Panc1 (cell line): ENCODE data around the gene POU2F1. TPM values are rescaled to one million over a fixed set of nuclear protein-coding genes. Genes with fewer than 3 reads are reported as not detected.
"Not testable (repeated sequence)": the region's sequence is repeated elsewhere in the genome, so short reads cannot be mapped to it uniquely, and the experiment has no call there.

Experiments used
- ATAC-seq: fragments of 200-7000 bp; cut with Tn5 transposase; 2 replicates; pipeline ENCODE4 v1.9.1; 2020; ENCODE audit warnings: mild to moderate bottlenecking, moderate library complexity
- BruUV-seq: library from RNA; stranded (reverse); fragments of 400-500 nt; replicated peaks from 2 replicates; lab custom pipeline; 2021; lab: Mats Ljungman, UMichigan
- CTCF ChIA-PET: fragments of 300-600 bp; sonication (Branson Sonifier 250); formaldehyde crosslinking; loops from one replicate; lab custom pipeline; 2022; ENCODE audit warnings: antibody characterized with exemption; lab: Charles Lee
- POLR2A ChIA-PET: fragments of 300-600 bp; sonication (Branson Sonifier 250); formaldehyde crosslinking; loops from one replicate; lab custom pipeline; 2022; ENCODE audit warnings: antibody characterized with exemption; lab: Charles Lee
- DNase-seq: peaks from one replicate; pipeline ENCODE4 v3.0.0-alpha.2; 2010; ENCODE audit warnings: low read depth, low spot score
- H3K27ac ChIP-seq: 2 replicates; pipeline ENCODE4 v1.5.1; 2011; ENCODE audit warnings: mild to moderate bottlenecking, low read length, inconsistent platforms
- H3K27me3 ChIP-seq: fragments of 200-500 bp; sonication (Bioruptor generic); 2 replicates; pipeline ENCODE4 v1.6.0; 2014; ENCODE audit warnings: low read length, inconsistent platforms; ENCODE audit not compliant: control insufficient read depth, insufficient read depth
- H3K36me3 ChIP-seq: fragments of 200-500 bp; sonication (Bioruptor generic); 2 replicates; pipeline ENCODE4 v1.5.1; 2014; ENCODE audit warnings: inconsistent platforms, mild to moderate bottlenecking, low read length, moderate library complexity; ENCODE audit not compliant: control insufficient read depth, insufficient read depth
- H3K4me1 ChIP-seq: 2 replicates; pipeline ENCODE4 v1.5.1; 2011; ENCODE audit warnings: inconsistent platforms, mild to moderate bottlenecking, low read length, moderate library complexity; ENCODE audit not compliant: control insufficient read depth, insufficient read depth
- H3K4me3 ChIP-seq, 2 experiments: 2 replicates each; pipeline ENCODE4 v1.5.1; 2011 to 2012; ENCODE audit warnings: low read depth in 2 of 2, low read length in 2 of 2, mild to moderate bottlenecking in 2 of 2, inconsistent platforms in 1 of 2, moderate library complexity in 1 of 2
- H3K9me3 ChIP-seq: fragments of 200-500 bp; sonication (Bioruptor generic); 2 replicates; pipeline ENCODE4 v1.5.1; 2014; ENCODE audit warnings: low read depth, mild to moderate bottlenecking, inconsistent platforms, low read length, moderate library complexity; ENCODE audit not compliant: control insufficient read depth, insufficient read depth
- CTCF ChIP-seq: fragments of 450-650 bp; IDR thresholded peaks from 2 replicates; pipeline ENCODE4 v1.5.1; 2017; ENCODE audit warnings: mild to moderate bottlenecking
- POLR2AphosphoS5 ChIP-seq: IDR thresholded peaks from 2 replicates; pipeline ENCODE4 v1.6.1; 2012; ENCODE audit warnings: mild to moderate bottlenecking, low read depth, low read length, moderate library complexity
- REST ChIP-seq, 2 experiments: IDR thresholded peaks; 2 replicates each; pipeline ENCODE4 v1.6.1; 2011 to 2012; ENCODE audit warnings: low read depth in 2 of 2, control low read depth in 1 of 2, low read length in 1 of 2, mild to moderate bottlenecking in 1 of 2, moderate library complexity in 1 of 2; ENCODE audit not compliant: insufficient read depth in 1 of 2
- SIN3A ChIP-seq: IDR thresholded peaks from 2 replicates; pipeline ENCODE4 v1.6.1; 2012; ENCODE audit warnings: low read depth, mild to moderate bottlenecking, low read length, moderate library complexity, borderline replicate concordance; ENCODE audit not compliant: insufficient read depth
- TCF7L2 ChIP-seq: IDR thresholded peaks from 2 replicates; pipeline ENCODE4 v1.6.1; 2011; ENCODE audit warnings: mild to moderate bottlenecking, low read depth, low read length, inconsistent platforms
- in situ Hi-C: cut with HindIII; loops from 2 replicates; pipeline ENCODE4 v1.10.0; 2016; ENCODE audit warnings: low sequenced_read_pairs, low pct_unique_long_range_greater_than_20kb
- intact Hi-C: fragments of 100-400 bp; cut with micrococcal nuclease; formaldehyde crosslinking; loops from one replicate; pipeline ENCODE4 v1.10.0; 2022; ENCODE audit not compliant: unreplicated experiment
- total RNA-seq: library from RNA; stranded (reverse); gene quantifications from one replicate; pipeline ENCODE4 v1.2.1, GENCODE V29; 2021; ENCODE audit not compliant: unreplicated experiment

Gene POU2F1
- total RNA-seq, 1 experiment from 2014 or later = 17.1 TPM

- Histone ChIP-seq H3K4me1 (peaks cover 2% of the 10 kb centered on the region; the same call in 1 of the 2 replicates), H3K9me3 (no peaks in the 10 kb centered on the region), H3K27me3 (no peaks in the 10 kb centered on the region), H3K36me3 (no peaks in the 10 kb centered on the region), H3K4me3 (no peak overlapping the region), H3K27ac (no peak overlapping the region)
- no TSS peak for BruUV-seq
- intact Hi-C loops (no loop called here), in situ Hi-C loops (no loop called here)
- no peak for TF ChIP-seq POLR2AphosphoS5
- TF ChIP-seq REST (IDR thresholded peaks at IDR 0.05; ENCODE audit: insufficient read depth in 1 of 2, low read depth in 2 of 2, low read length in 1 of 2) = no peak
- no peak for TF ChIP-seq TCF7L2
- TF ChIP-seq CTCF = no peak
- TF ChIP-seq SIN3A = no peak
- ChIA-PET CTCF (no interaction called here), POLR2A (no interaction called here)
- no peak for DNase-seq
- ATAC-seq = no peak
Observed at GRCh38 chr1:167244244-167244643, 23.6 kb downstream of the POU2F1 start.

GRCh38 chr1:167245168-167245567 lies 24.5 kb downstream of the POU2F1 start:
- H3K27ac ChIP-seq, BruUV-seq, H3K9me3 ChIP-seq, H3K36me3 ChIP-seq, in situ Hi-C loops, intact Hi-C loops, H3K27me3 ChIP-seq, DNase-seq, H3K4me1 ChIP-seq, H3K4me3 ChIP-seq, POLR2A ChIA-PET, ATAC-seq: not testable (repeated sequence)
- CTCF ChIA-PET = interaction anchor here (0.6 kb wide), 1 partner anchor 25 kb away, joined by 6 read pairs; no protein-coding TSS in a partner anchor

GRCh38 chr1:167246971-167247370 lies 26.3 kb downstream of the POU2F1 start:
- no peaks in the 10 kb centered on the region for H3K27me3 ChIP-seq
- H3K4me3 ChIP-seq = no peak overlapping the region
- ChIA-PET CTCF (no interaction called here), POLR2A (no interaction called here)
- H3K36me3 ChIP-seq = no peaks in the 10 kb centered on the region
- no peaks in the 10 kb centered on the region for H3K9me3 ChIP-seq
- intact Hi-C loops = no loop called here
- ATAC-seq (no peak), DNase-seq (no peak)
- BruUV-seq = no TSS peak
- TF ChIP-seq SIN3A (no peak), TCF7L2 (no peak), REST (IDR thresholded peaks at IDR 0.05; ENCODE audit: insufficient read depth in 1 of 2, low read depth in 2 of 2, low read length in 1 of 2) (no peak), CTCF (no peak), POLR2AphosphoS5 (no peak)
- H3K4me1 ChIP-seq = peaks cover 3% of the 10 kb centered on the region; the same call in 1 of the 2 replicates
- H3K27ac ChIP-seq = no peak overlapping the region
- in situ Hi-C loops = no loop called here
